Activated naive CD4-positive, alpha-beta T cell treated with Interleukin-2 at 50 U/mL for 16 hours (primary cell): ENCODE data around the gene ADGRD1.
"Not testable (repeated sequence)": the region's sequence is repeated elsewhere in the genome, so short reads cannot be mapped to it uniquely, and the experiment has no call there.

Experiments used
- DNase-seq: peaks from one replicate; pipeline ENCODE4 v3.0.0-alpha.2; 2020

The ADGRD1 gene

GRCh38 chr12:131060011-131060703 is 106.5 kb downstream of the ADGRD1 start:
- DNase-seq, result no peak

- no peak for DNase-seq
These were observed 107.5 kb downstream of the ADGRD1 start for GRCh38 chr12:131061041-131061806.

GRCh38 chr12:131063413-131063812 is 109.7 kb downstream of the ADGRD1 start:
- DNase-seq, result no peak

GRCh38 chr12:131063960-131064359 is 110.3 kb downstream of the ADGRD1 start:
- DNase-seq, result no peak

GRCh38 chr12:131065279-131065678 is 111.6 kb downstream of the ADGRD1 start:
- DNase-seq, result no peak

- no peak for DNase-seq
These were observed 112.1 kb downstream of the ADGRD1 start for GRCh38 chr12:131065801-131066200.

GRCh38 chr12:131066207-131066885 is 112.6 kb downstream of the ADGRD1 start:
- no peak for DNase-seq

GRCh38 chr12:131066886-131067490 is 113.3 kb downstream of the ADGRD1 start:
- no peak for DNase-seq

GRCh38 chr12:131067981-131068851 is 114.5 kb downstream of the ADGRD1 start:
- no peak for DNase-seq

GRCh38 chr12:131068926-131069720 is 115.4 kb downstream of the ADGRD1 start:
- not testable (repeated sequence) for DNase-seq

- not testable (repeated sequence) for DNase-seq
These were observed 116.4 kb downstream of the ADGRD1 start for GRCh38 chr12:131070136-131070535.

GRCh38 chr12:131070668-131071067 is 117.0 kb downstream of the ADGRD1 start:
- not testable (repeated sequence) for DNase-seq

- DNase-seq, result not testable (repeated sequence)
These were observed 117.6 kb downstream of the ADGRD1 start for GRCh38 chr12:131071234-131071820.

GRCh38 chr12:131071950-131072349 is 118.2 kb downstream of the ADGRD1 start:
- not testable (repeated sequence) for DNase-seq

GRCh38 chr12:131072451-131073230 is 118.9 kb downstream of the ADGRD1 start:
- DNase-seq, result no peak

GRCh38 chr12:131074221-131075083 is 120.7 kb downstream of the ADGRD1 start:
- no peak for DNase-seq

GRCh38 chr12:131075194-131075593 is 121.5 kb downstream of the ADGRD1 start:
- DNase-seq, result no peak

- no peak for DNase-seq
These were observed 121.9 kb downstream of the ADGRD1 start for GRCh38 chr12:131075611-131076010.

- DNase-seq, result no peak
These were observed 122.6 kb downstream of the ADGRD1 start for GRCh38 chr12:131076296-131076695.
